ENCODE measurements around the gene PTPN23.
"Not testable (repeated sequence)": the region's sequence is repeated elsewhere in the genome, so short reads cannot be mapped to it uniquely, and the experiment has no call there.

Gene PTPN23

DNA sequence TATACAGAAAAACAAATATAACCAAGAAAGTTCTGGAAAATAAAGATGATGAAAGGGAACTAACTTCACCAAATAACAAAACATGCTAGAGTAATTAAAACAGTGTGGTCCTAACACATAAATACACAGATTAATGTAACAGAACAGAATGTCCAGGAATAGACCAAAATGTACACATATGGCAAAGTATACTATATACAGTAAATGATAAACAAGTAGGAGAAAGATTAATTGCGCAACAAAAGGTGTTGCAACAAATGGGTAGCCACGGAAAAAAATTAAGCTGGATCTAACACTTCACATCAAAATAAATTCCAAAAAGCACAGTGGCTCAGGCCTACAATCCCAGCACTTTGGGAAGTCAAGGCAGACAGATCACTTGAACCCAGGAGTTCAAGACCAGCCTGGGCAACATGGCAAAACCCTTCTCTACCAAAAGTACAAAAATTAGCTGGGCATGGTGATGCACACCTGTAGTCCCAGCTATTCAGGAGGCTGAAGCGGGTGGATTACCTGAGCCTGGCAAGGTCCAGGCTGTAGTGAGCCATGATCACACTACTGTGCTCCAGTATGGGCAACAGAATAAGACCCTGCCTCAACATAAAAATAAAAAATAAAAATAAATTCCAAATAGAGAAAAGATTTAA, 75.1 kb downstream of the PTPN23 start:
- no peak overlapping the region for H3K4me3 ChIP-seq (ENCODE audit: low read depth, low read length)
- TF ChIP-seq CTCF (IDR thresholded peaks at IDR 0.05; ENCODE audit: borderline replicate concordance, insufficient read depth, low read depth, low read length), result no peak

- TF ChIP-seq CTCF (IDR thresholded peaks at IDR 0.05; ENCODE audit: borderline replicate concordance, insufficient read depth, low read depth, low read length), result no peak
- no peak overlapping the region for H3K4me3 ChIP-seq (ENCODE audit: low read depth, low read length)
Measured at GRCh38 chr3:47456984-47457383, 76.2 kb downstream of the PTPN23 start.

DNA sequence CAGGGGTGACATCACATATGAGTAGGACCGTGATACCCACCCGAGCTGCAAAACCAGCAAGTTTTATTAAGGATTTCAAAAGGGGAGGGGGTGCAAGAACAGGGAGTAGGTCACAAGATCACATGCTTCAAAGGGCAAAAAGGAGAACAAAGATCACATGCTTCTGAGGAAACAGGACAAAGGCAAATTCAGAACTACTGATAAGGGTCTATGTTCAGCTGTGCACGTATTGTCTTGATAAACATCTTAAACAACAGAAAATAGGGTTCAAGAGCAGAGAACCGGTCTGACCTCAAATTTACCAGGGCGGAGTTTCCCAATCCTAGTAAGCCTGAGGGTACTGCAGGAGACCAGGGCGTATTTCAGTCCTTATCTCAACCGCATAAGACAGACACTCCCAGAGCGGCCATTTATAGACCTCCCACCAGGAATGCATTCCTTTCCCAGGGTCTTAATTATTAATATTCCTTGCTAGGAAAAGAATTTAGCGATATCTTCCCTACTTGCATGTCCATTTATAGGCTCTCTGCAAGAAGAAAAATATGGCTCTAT, 78.8 kb downstream of the PTPN23 start:
- H3K4me3 ChIP-seq (ENCODE audit: low read depth, low read length), result not testable (repeated sequence)
